Subcutaneous abdominal adipose tissue (tissue), 5 donors: ENCODE results near the gene ZNF468.
A peak's percentile ranks its signal among the peaks of the same experiment; 100 is the strongest.
"Not testable (repeated sequence)": the region's sequence is repeated elsewhere in the genome, so short reads cannot be mapped to it uniquely, and the experiment has no call there.

ENCODE experiments used
- H3K27ac ChIP-seq: one replicate; pipeline ENCODE4 v1.7.0; 2013; ENCODE audit warnings: low read depth, mild to moderate bottlenecking, inconsistent platforms, low read length, moderate library complexity
- H3K27me3 ChIP-seq, 5 donors: one replicate each; pipeline ENCODE4 v1.7.0; 2013; ENCODE audit warnings: low read length in 5 of 5, inconsistent platforms in 1 of 5; ENCODE audit not compliant: control insufficient read depth in 5 of 5, insufficient read depth in 4 of 5
- H3K36me3 ChIP-seq, 5 donors: one replicate each; pipeline ENCODE4 v1.7.0; 2013; ENCODE audit warnings: low read length in 5 of 5; ENCODE audit not compliant: control insufficient read depth in 5 of 5, insufficient read depth in 5 of 5
- H3K4me1 ChIP-seq, 5 donors: one replicate each; pipeline ENCODE4 v1.7.0; 2013; ENCODE audit warnings: low read length in 5 of 5, mild to moderate bottlenecking in 3 of 5, moderate library complexity in 1 of 5; ENCODE audit not compliant: control insufficient read depth in 5 of 5, insufficient read depth in 5 of 5
- H3K4me3 ChIP-seq, 5 donors: one replicate each; pipeline ENCODE4 v1.7.0; 2013; ENCODE audit warnings: low read length in 5 of 5, low read depth in 1 of 5
- H3K9ac ChIP-seq, 5 donors: one replicate each; pipeline ENCODE4 v1.7.0; 2013; ENCODE audit warnings: low read length in 5 of 5, mild to moderate bottlenecking in 4 of 5, moderate library complexity in 3 of 5
- H3K9me3 ChIP-seq, 5 donors: one replicate each; pipeline ENCODE4 v1.7.0; 2013; ENCODE audit warnings: low read length in 5 of 5; ENCODE audit not compliant: control insufficient read depth in 5 of 5
- donor health status: healthy.
- donor health status: healthy.
- donor health status: healthy.
- donor health status: healthy.
- donor health status: healthy.

ZNF468 gene

DNA sequence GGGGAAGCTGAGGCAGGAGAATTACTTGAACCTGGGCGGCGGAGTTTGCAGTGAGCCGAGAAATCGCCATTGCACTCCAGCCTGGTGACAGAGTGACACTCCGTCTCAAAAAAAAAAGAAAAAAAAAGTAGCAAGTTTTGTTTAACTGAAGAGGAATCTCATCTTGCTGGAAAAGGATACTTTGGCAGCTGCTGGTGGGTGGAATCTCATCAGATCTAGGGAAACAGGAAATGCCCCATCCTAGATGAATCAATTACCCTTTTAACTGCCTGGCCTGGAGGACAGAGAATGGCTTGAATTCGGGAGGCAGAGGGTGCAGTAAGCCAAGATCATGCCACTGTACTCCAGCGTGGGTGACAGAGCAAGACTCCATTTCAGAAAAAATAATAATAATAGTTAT is 31.7 kb upstream of the ZNF468 start:
- Histone ChIP-seq H3K9me3 (peaks cover 0 to 6% (median 0%) of the 10 kb centered on the region in 5 donors), H3K4me1 (no peaks in the 10 kb centered on the region), H3K27ac (no peak overlapping the region), H3K9ac (no peak overlapping the region), H3K27me3 (no peaks in the 10 kb centered on the region), H3K36me3 (peaks cover 14 to 67% (median 58%) of the 10 kb centered on the region in 5 donors), H3K4me3 (no peak overlapping the region)

- H3K9ac ChIP-seq, result no peak overlapping the region
- peaks cover 3 to 52% (median 35%) of the 10 kb centered on the region in 5 donors for H3K9me3 ChIP-seq
- H3K27me3 ChIP-seq, result no peaks in the 10 kb centered on the region
- H3K4me3 ChIP-seq, result peak overlapping the region in 3 of 5 donors; percentile 28 to 58 (median 44)
- H3K4me1 ChIP-seq, result no peaks in the 10 kb centered on the region
- no peak overlapping the region for H3K27ac ChIP-seq
- H3K36me3 ChIP-seq, result peaks cover 36 to 67% (median 63%) of the 10 kb centered on the region in 5 donors
Measured at GRCh38 chr19:52880895-52881389, 23.5 kb upstream of the ZNF468 start.

DNA sequence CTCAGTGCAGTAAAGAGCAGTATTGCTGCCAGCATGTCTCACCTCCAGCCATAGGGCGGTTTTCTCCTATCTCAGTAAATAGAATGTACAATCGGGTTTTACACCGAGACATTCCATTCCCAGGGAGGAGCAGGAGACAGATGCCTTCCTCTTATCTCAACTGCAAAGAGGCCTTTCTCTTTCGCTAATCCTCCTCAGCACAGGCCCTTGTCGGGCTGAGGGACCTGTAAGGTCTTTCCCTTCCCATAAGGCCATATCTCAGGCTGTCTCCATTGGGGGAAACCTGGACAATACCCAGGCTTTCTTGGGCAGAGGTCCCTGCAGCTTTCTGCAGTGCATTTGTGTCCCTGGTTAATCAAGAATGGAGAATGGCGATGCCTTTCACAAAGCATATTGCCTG is 15.6 kb upstream of the ZNF468 start:
- not testable (repeated sequence) for H3K9ac ChIP-seq, H3K27ac ChIP-seq, H3K36me3 ChIP-seq, H3K27me3 ChIP-seq, H3K4me1 ChIP-seq, H3K4me3 ChIP-seq
- H3K9me3 ChIP-seq, result peaks cover 0 to 12% (median 5%) of the 10 kb centered on the region in 5 donors

DNA sequence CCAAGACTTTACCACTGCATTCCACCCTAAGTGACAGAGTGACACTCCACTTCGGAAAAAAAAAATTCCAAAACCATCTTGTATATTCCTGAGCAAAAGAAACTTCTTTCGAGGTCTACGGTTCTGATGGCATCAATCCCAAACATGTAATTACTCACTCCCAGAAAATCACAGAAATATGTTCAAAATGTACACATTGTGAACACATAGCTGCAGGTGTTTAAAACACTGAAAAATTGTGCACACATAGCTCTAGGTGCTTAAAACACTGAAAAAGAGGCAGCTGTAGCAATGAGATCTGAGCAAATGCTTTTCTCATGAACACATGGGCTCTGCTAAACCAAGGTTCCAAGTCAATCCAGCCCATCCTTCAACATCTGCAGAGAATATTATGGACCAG is 14.0 kb upstream of the ZNF468 start:
- no peak overlapping the region for H3K4me3 ChIP-seq
- H3K9me3 ChIP-seq, result peaks cover 0 to 2% (median 0%) of the 10 kb centered on the region in 5 donors
- no peak overlapping the region for H3K27ac ChIP-seq
- no peak overlapping the region for H3K9ac ChIP-seq
- no peaks in the 10 kb centered on the region for H3K4me1 ChIP-seq
- H3K27me3 ChIP-seq, result no peaks in the 10 kb centered on the region
- peaks cover 0 to 3% (median 0%) of the 10 kb centered on the region in 5 donors for H3K36me3 ChIP-seq

DNA sequence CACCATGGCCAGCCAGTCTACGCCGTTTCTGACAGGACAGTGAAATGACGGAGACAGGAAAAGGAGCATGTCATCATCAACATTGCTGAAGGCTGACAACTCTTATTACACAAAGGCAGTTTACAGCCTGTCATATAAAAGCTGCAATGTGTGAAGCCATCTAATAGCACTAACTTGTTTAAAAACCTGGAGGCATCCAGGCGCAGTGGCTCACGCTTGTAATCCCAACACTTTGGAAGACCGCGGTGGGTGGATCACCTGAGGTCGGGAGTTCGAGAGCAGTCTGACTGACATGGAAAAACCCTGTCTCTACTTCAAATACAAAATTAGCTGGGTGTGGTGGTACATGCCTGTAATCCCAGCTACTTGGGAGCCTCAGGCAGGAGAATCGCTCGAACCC is 10.6 kb upstream of the ZNF468 start:
- not testable (repeated sequence) for H3K27me3 ChIP-seq, H3K36me3 ChIP-seq, H3K4me3 ChIP-seq, H3K9me3 ChIP-seq, H3K4me1 ChIP-seq, H3K9ac ChIP-seq, H3K27ac ChIP-seq

DNA sequence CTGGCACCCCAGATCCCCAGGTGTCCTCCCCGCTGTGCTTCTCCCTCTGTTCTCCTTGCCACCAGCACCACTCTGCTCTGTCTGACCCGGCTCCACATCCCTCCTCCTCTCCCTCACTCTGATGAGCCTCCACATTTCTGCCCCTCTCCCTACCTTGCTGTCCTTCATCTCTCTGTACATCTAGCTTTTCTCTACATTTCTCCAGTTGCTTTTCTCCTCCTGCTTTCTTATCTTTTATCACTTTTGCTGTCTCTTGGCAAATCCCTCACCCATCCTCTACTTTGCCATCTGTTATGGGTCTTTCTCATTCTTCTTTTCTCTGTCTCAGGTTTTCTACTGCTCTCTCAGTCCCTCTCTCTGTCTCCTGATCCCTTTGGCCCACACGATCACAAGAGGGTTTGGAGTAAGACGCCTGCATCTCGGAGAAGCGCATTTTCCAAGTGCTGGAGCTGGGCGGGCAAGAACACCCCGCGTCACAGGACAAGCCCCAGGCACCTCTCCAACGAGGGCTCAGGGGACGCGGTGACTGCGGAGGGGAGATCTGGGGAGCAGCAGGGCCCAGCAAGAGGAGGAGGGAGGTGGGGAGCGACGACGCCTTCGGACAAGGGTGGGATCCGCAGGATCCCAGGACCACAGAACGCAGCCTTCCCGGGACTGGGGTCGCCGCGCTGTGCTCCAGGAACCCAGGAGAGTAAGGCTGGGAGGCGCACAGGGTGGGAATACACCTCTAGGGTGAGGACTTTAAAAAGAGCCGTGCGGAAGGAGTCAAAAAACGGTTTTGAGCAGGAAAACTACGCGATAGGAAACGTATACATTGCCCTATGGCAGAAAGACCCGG is 660 bp downstream of the ZNF468 start:
- Histone ChIP-seq H3K9ac (peak overlapping the region in 4 of 5 donors; percentile 68 to 84 (median 74)), H3K4me3 (peak overlapping the region; percentile 82 to 89 (median 87)), H3K36me3 (peaks cover 0 to 17% (median 9%) of the 10 kb centered on the region in 5 donors)
- H3K27ac ChIP-seq, H3K9me3 ChIP-seq, H3K4me1 ChIP-seq, H3K27me3 ChIP-seq: not testable (repeated sequence)

DNA sequence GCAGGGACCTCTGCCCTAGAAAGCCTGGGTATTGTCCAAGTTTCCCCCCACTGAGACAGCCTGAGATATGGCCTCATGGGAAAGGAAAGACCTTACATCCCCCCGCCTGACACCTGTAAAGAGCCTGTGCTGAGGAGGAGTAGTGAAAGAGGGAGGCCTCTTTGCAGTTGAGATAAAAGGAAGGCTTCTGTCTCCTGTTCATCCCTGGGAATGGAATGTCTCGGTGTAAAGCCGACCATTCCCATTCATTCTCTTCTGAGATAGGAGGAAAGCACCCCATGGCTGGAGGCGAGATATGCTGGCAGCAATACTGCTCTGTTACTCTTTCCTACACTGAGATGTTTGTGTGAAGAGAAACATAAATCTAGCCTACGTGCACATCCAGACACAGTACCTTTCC is 10.1 kb downstream of the ZNF468 start:
- not testable (repeated sequence) for H3K4me1 ChIP-seq, H3K9ac ChIP-seq, H3K27me3 ChIP-seq, H3K27ac ChIP-seq, H3K4me3 ChIP-seq
- H3K36me3 ChIP-seq, result peaks cover 18 to 86% (median 72%) of the 10 kb centered on the region in 5 donors
- peaks cover 5 to 23% (median 20%) of the 10 kb centered on the region in 5 donors for H3K9me3 ChIP-seq

- H3K36me3 ChIP-seq, result peaks cover 40 to 70% (median 61%) of the 10 kb centered on the region in 5 donors
- H3K27ac ChIP-seq, H3K4me1 ChIP-seq, H3K9ac ChIP-seq, H3K27me3 ChIP-seq: not testable (repeated sequence)
- H3K4me3 ChIP-seq, result peak overlapping the region in 4 of 5 donors; percentile 20 to 47 (median 34)
- H3K9me3 ChIP-seq, result peaks cover 27 to 80% (median 67%) of the 10 kb centered on the region in 5 donors
Measured at GRCh38 chr19:52840825-52841465, 16.5 kb downstream of the ZNF468 start.

- H3K9me3 ChIP-seq, result peaks cover 0 to 43% (median 18%) of the 10 kb centered on the region in 5 donors
- not testable (repeated sequence) for H3K27me3 ChIP-seq, H3K36me3 ChIP-seq, H3K4me1 ChIP-seq, H3K9ac ChIP-seq, H3K27ac ChIP-seq, H3K4me3 ChIP-seq
Measured at GRCh38 chr19:52834289-52834688, 23.1 kb downstream of the ZNF468 start.

DNA sequence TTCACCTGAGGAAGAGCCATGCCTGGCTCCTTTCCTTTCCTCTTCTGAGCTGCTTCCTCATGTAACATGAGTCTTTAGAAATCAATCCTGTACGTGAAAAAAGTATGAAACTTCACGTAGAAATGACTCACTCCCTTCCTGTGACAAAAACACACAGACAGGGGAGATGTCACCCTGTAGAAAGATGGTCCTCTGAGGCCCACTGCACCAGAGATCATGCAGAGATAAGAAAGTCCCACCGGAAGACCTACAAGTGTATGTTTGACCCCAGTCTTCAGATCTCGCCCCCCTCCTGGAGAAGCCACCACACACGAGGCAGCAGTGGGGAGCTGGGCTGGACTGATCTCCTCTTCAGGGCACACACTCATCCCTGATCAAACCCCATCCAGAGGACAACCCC is 23.9 kb downstream of the ZNF468 start:
- H3K27me3 ChIP-seq, H3K4me1 ChIP-seq, H3K4me3 ChIP-seq, H3K9ac ChIP-seq, H3K36me3 ChIP-seq, H3K27ac ChIP-seq: not testable (repeated sequence)
- peaks cover 0 to 38% (median 11%) of the 10 kb centered on the region in 5 donors for H3K9me3 ChIP-seq
